A549 (cell line): ENCODE measurements around the gene SF3B5. TPM values are rescaled to one million over a fixed set of nuclear protein-coding genes. Genes with fewer than 3 reads are reported as not detected.
"Not testable (repeated sequence)": the region's sequence is repeated elsewhere in the genome, so short reads cannot be mapped to it uniquely, and the experiment has no call there.

Experiments
- ATAC-seq, 2 experiments: fragments of 200-7000 bp in 1 of 2; fragments of >200 bp in 1 of 2; cut with Nextera tagmentation in 1 of 2; cut with Tn5 transposase in 1 of 2; 3 replicates each; pipeline versions ENCODE4 v1.8.0 to v1.9.1; 2018 to 2020; ENCODE audit warnings: mild to moderate bottlenecking in 1 of 2, moderate library complexity in 1 of 2
- CTCF ChIA-PET: fragments of 300-600 bp; sonication (Branson Sonifier 250); formaldehyde crosslinking; extraction: SDS; loops from one replicate; lab custom pipeline; 2021; ENCODE audit warnings: antibody characterized with exemption, inconsistent platforms; lab: Yijun Ruan, JAX
- POLR2A ChIA-PET: fragments of 350-600 bp; formaldehyde crosslinking; extraction: SDS; loops from one replicate; lab custom pipeline; 2021; ENCODE audit warnings: antibody characterized with exemption, inconsistent platforms; lab: Yijun Ruan, JAX
- DNase-seq, 2 experiments: peaks; one replicate each; pipeline versions ENCODE4 v3.0.0 to v3.0.0-alpha.2; 2011 to 2016; ENCODE audit warnings: low read depth in 1 of 2, low spot score in 1 of 2
- FAIRE-seq: peaks from 2 replicates; lab custom pipeline; 2011; peaks lifted over from hg19 to GRCh38; lab: Jason Lieb, UNC
- H3K27ac ChIP-seq, 2 experiments: fragments of >200 bp; sonication (Bioruptor Twin); formaldehyde crosslinking; 3 replicates each; pipeline ENCODE4 v1.5.1; 2016 to 2017
- H3K4me1 ChIP-seq: fragments of >200 bp; sonication (Bioruptor Twin); formaldehyde crosslinking; 3 replicates; pipeline ENCODE4 v1.6.1; 2016
- H3K4me2 ChIP-seq: fragments of >200 bp; sonication (Bioruptor Twin); formaldehyde crosslinking; 3 replicates; pipeline ENCODE4 v1.6.1; 2016
- H3K4me3 ChIP-seq: fragments of >200 bp; sonication (Bioruptor Twin); formaldehyde crosslinking; 3 replicates; pipeline ENCODE4 v1.5.1; 2016
- H3K9me3 ChIP-seq: fragments of >200 bp; sonication (Bioruptor Twin); formaldehyde crosslinking; 3 replicates; pipeline ENCODE4 v1.6.1; 2016
- WGBS: methylation state at CpG from one replicate; pipeline ENCODE4 v1.1.6; 2017; ENCODE audit errors: missing lambda C conversion rate; 5-methylcytosine and 5-hydroxymethylcytosine counted together
- polyA plus RNA-seq, 4 experiments: library from polyadenylated mRNA; depleted of rRNA in 3 of 4; stranded (reverse); fragments of >200 nt; fragmentation: RNase III in 1 of 4; extraction: RNeasy Plus Mini Kit Qiagen cat#74134 plus additional on column Dnase treatment in 1 of 4; gene quantifications; 2 replicates in 3 of 4; 3 replicates in 1 of 4; pipeline ENCODE4 v1.2.3, GENCODE V29; 2011 to 2017

The SF3B5 gene
- polyA plus RNA-seq, 2 of the 4 experiments (the other 2 are of a cell fraction) = 159 to 164 TPM

DNA sequence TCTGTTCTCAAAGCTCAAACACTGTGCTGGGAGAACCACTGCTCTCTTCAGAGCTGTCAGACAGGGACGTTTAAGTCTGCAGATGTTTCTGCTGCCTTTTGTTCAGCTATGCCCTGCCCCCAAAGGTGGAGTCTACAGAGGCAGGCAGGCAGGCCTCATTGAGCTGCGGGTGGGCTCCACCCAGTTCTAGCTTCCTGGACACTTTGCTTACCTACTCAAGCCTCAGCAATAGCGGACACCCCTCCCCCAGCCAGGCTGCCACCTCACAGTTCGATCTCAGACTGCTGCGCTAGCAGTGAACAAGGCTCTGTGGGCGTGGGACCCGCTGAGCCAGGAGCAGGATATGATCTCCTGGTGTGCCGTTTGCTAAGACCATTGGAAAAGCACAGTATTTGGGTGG, 48.7 kb downstream of the SF3B5 start:
- H3K9me3 ChIP-seq, H3K27ac ChIP-seq, H3K4me1 ChIP-seq, POLR2A ChIA-PET, ATAC-seq, H3K4me3 ChIP-seq, FAIRE-seq, DNase-seq, H3K4me2 ChIP-seq: not testable (repeated sequence)
- 13% methylated on average over 1 of the region's 8 CpGs for WGBS
- CTCF ChIA-PET = interaction anchor here (1.6 kb wide), 1 partner anchor 10 kb away, joined by 5 read pairs; no protein-coding TSS in a partner anchor

DNA sequence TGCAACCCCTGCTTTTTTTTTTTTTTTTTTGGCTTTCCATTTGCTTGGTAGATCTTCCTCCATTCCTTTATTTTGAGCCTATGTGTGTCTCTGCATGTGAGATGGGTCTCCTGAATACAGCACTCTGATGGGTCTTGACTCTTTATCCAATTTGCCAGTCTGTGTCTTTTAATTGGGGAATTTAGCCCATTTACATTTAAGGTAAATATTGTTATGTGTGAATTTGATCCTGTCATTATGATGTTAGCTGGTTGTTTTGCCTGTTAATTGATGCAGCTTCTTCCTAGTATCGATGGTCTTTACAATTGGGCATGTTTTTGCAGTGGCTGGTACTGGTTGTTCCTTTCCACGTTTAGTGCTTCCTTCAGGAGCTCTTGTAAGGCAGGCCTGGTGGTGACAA, 50.4 kb downstream of the SF3B5 start:
- H3K27ac ChIP-seq, H3K4me2 ChIP-seq, POLR2A ChIA-PET, H3K9me3 ChIP-seq, FAIRE-seq, CTCF ChIA-PET, DNase-seq, H3K4me1 ChIP-seq, H3K4me3 ChIP-seq, ATAC-seq: not testable (repeated sequence)
- 0% methylated on average over 2 of the region's 2 CpGs for WGBS

Other genes with a start within 250 kb of the SF3B5 start
- not detected in 2 replicates for gene ZC2HC1B, start 231.1 kb downstream of the SF3B5 start, polyA plus RNA-seq (2011; rRNA removed)
- not detected in 3 replicates for gene ZC2HC1B, start 231.1 kb downstream of the SF3B5 start, polyA plus RNA-seq (2017; fragmentation: RNase III; extraction: RNeasy Plus Mini Kit Qiagen cat#74134 plus additional on column Dnase treatment)
- gene PLAGL1, start 87.3 kb downstream of the SF3B5 start, polyA plus RNA-seq (2011; rRNA removed) = 8.2 and 10.3 TPM in 2 replicates
- gene PLAGL1, start 87.3 kb downstream of the SF3B5 start, polyA plus RNA-seq (2017; fragmentation: RNase III; extraction: RNeasy Plus Mini Kit Qiagen cat#74134 plus additional on column Dnase treatment) = 4.7 to 6.6 TPM (median 5.0 TPM) in 3 replicates
- gene STX11, start 54.9 kb upstream of the SF3B5 start, polyA plus RNA-seq (2011; rRNA removed) = 0.65 and 0.78 TPM in 2 replicates
- 0.36 to 0.98 TPM (median 0.59 TPM) in 3 replicates for gene STX11, start 54.9 kb upstream of the SF3B5 start, polyA plus RNA-seq (2017; fragmentation: RNase III; extraction: RNeasy Plus Mini Kit Qiagen cat#74134 plus additional on column Dnase treatment)
- 20.8 and 30.6 TPM in 2 replicates for gene UTRN, start 189.8 kb upstream of the SF3B5 start, polyA plus RNA-seq (2011; rRNA removed)
- gene UTRN, start 189.8 kb upstream of the SF3B5 start, polyA plus RNA-seq (2017; fragmentation: RNase III; extraction: RNeasy Plus Mini Kit Qiagen cat#74134 plus additional on column Dnase treatment) = 10.6 to 11.3 TPM (median 11.2 TPM) in 3 replicates